GM21619 (cell line): ENCODE results near the gene HORMAD2.

Experiments used
- ATAC-seq: cut with Tn5 transposase; IDR thresholded peaks from one replicate; pipeline ENCODE4 v1.9.1; 2021; ENCODE audit not compliant: unreplicated experiment

Gene HORMAD2

DNA sequence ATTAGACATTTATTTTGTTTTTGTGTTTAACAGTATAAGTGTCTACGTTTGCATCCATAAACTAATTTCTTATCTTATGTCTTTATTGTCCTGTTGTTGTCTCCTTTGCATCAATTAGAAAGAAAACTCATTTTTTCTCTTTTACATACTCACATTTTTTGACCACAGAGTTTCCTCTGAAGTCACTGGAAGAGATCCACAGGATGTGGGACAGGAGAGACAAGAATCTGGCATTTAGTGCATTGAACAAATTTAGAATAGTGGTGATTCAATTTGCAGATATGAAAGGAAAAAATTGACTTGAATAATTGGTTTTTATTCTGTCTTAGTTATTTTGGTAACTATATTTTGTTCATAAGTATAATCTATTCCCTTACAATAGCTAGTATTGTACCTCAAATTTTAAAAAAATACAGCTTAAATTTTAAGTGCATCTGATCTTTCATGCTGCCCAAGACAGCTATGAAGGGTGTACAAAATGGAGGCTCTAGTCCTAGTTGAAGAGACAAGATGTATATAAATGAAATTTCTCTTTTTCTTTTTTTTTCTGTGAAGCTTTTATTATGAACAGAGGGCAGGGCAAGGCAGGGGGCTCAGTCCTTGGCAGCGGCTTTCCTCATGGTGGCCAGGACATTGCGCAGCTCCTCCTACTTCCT, 24.4 kb downstream of the HORMAD2 start:
- ATAC-seq, result no peak

DNA sequence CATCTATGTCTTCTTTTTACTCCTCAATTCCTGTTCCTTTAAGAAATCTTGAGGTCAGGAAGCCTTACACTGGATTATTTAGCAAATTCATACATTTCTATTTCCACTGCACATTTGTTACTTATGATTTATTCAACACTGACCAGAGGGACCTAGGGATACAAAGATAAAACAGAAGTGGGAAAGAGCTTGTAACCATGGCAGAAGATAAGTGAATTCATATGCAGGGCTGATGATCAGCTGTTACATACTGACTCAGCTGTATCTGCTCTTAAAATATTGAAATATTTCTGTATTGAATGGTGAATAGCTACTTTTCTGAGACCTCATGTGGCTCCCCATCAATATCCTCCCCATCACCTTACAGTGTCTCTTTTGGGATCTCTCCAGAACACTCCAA, 25.2 kb downstream of the HORMAD2 start:
- no peak for ATAC-seq

DNA sequence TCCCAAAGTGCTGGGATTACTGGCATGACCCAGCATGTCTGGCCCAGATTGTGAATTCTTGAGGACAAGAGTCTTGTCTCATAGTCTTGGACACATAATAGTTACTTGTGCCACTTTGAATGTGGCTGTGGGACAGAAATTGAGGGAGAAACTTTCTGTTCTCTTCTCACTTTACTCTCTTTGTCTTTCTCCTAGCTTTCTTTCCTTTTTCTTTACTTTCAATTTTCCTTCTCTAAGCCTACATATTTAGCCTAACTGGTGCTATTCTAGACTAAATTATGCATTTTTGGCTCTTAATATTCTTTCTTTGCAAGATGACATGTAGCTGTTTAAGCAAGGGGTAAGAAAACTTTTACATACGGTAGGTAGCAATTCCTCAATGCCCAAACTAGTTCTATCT, 33.2 kb downstream of the HORMAD2 start:
- ATAC-seq, result no peak

DNA sequence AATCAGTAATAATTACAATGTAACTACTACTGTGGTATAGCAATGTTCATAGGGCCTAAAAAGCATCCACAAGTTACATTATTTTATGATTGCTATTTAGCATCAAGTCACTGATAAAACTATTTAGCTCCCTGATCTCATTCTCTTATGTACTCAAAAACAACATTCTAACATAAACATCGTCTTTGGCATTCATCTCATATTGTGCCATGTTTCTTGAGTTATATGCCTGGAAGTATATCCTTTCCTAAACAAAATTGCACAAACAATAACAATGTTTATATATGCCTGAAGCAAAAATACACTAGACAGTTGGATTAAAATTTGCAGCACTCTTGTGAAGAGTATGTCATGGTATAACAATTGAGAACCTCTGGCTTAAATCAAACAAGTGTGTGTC, 34.1 kb downstream of the HORMAD2 start:
- ATAC-seq, result no peak

DNA sequence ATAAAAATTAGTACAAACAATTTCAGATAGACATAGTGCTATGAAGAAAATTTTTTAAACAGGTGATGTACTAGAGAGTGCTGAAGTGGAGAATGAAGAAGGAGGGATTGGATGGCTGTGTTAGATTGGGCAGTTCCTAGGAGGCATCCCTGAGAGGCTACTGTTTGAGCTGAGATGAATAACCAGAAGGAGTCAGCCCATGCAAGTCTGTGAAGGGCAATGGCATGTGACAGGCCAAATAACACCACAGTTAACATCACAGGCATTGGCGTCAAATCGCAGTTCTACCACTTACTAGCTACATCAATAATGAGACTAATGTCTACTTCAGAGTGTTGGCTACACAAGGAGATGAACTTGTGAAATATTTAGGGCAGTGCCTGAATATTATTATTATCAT, 35.4 kb downstream of the HORMAD2 start:
- no peak for ATAC-seq

DNA sequence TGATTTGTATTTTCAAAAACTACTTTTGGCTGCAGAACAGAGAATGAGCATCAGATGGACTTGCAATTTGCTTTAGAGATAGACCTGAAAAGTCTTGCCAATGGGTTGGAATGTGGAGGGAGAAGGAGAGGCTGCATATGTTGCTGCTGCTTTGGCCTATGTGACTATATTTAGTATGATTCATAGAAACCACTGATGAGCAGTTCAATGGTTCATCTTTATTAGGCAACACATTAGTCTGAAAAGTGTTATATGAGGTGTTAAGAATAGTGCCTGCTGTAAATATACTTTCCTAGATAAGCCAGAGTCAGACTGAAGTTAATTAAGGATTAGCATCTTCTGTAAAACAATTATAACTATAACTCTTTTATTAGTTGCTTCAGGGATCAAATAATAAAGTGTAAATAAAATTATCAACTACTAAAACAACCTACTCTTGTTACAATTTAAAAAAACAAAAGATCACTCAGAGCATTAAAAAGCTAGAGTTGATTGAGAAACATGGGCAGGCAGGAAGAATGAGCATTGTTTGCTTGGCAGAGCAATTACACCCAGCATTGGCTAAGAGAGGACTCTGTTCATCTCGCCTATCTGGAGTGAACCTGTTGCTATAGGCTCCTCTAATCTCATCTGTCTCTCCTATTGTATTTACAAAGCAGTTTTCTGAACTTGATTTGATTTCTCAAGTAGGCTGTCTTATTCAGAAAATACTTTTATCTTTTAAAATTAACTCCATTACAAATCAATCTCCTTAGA, 36.3 kb downstream of the HORMAD2 start:
- no peak for ATAC-seq

DNA sequence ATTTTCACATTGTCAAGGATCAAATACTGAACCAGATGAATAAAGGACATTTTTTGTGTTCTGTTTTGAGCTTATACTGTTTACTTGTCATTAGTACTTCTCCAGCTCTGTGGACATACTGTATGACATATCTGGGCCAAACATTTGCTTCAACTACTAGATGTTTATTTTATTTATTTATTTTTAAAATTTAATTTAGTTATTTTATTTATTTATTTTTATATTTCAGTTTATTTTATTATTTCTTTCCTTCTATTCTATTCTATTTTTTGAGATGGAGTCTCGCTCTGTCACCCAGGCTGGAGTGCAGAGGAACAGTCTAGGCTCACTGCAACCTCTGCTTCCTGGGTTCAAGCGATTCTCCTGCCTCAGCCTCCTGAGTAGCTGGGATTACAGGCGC, 37.0 kb downstream of the HORMAD2 start:
- no peak for ATAC-seq

DNA sequence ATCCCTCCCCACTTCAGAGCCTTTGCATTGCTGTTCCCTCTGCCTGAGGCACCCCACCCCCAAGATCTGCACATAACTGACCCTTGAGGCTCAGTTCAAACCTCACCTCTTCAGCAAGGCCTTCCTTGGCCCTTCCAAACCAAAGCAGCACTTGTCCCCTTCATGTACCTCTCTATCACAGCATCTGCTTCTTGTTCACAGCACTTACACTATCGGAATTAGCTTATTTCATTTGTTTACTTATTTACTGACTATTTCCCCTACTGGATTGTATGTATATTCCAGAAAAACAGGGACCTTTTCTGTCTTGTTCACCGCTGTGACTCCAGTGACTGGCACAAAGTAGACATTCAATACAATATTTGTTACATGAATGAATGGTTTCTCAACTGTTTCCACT, 38.0 kb downstream of the HORMAD2 start:
- ATAC-seq, result no peak

DNA sequence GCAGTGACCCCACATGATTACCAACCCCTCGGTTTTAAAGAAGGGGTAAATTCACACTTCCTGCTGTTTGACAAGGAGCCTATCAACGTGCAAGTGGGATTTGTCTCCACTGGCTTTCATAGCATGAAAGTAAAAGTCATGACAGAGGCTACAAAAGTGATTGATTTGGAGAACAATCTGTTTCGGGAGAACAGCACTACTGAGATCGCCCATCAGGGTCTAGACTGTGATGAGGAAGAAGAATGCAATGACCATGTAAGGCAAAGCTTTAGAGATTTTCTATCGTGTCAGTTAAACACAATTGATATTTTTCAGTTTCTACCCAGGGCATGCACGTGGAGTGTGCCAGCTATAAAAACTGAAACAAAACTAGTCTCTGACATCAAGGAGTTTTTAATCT, 41.7 kb downstream of the HORMAD2 start:
- ATAC-seq, result no peak

DNA sequence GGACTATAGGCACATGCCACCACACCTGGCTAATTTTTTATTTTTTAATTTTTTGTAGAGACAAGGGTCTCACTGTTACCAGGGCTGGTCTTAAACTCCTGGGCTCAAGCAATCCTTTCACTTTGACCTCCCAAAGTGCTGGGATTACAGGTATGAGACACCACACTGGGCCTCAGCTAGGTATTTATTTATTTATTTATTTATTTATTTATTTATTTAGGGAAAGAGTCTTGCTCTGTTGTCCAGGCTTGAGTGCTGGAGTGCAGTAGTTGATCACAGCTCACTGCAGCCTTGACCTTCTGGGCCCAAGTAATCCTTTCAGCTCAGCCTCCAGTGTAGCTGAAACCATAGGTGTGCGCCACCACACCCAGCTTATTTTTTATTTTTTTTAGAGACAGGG, 43.2 kb downstream of the HORMAD2 start:
- no peak for ATAC-seq

DNA sequence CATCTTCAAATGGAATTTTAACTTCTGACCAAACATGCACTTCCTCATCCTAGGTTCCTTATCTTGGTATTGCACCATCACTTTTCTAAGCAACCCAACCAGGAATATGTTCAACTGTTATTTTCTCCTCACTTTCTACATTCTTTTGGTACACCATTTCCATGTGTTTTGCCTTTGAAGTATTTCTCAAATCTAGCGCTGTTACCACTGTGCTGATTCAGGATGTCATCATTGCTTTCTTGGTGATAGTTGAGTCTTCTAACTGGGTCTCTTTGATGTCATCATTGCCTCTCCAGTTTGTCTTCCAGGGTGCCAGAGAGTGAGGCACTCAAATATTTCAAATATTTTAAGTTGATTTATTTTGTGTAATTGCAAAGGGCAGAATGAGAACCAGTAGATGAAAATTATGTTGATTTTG, 47.5 kb downstream of the HORMAD2 start:
- ATAC-seq, result no peak

DNA sequence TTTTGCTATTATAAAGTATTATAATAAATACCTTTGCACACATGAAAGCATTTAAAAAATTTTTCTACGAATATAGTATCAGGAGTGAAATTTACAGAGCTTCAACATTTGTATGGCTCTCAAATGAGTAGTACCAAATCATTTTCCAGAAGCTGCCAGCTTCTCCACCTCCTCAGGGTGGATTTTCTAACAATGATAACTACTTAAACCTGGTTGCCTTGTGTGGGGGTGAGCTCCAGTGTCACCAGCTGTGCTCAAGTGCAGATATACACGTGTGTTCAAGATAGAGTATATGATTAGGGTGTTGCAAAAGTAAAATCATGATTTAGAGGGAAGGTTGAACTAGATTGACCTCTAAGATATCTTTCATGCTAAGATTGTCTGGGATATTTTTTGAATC, 48.2 kb downstream of the HORMAD2 start:
- ATAC-seq, result no peak

DNA sequence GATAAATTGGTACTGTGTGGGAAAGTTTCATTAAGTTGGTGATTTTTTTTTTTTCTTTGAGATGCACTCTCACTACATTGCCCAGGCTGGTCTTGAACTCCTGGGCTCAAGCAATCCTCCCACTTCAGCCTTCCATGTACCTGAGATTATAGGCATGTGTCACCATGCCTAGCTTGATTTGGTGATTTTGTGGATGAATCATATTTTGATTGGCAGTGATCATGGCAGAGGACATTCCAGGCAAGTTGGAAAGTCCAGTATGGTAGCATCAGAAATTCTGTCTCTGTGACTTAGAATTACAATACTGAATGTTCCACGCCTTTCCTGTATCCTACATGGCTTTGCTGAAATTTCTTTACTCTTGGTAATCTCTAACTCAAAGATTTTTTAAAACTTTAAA, 49.4 kb downstream of the HORMAD2 start:
- ATAC-seq, result no peak

DNA sequence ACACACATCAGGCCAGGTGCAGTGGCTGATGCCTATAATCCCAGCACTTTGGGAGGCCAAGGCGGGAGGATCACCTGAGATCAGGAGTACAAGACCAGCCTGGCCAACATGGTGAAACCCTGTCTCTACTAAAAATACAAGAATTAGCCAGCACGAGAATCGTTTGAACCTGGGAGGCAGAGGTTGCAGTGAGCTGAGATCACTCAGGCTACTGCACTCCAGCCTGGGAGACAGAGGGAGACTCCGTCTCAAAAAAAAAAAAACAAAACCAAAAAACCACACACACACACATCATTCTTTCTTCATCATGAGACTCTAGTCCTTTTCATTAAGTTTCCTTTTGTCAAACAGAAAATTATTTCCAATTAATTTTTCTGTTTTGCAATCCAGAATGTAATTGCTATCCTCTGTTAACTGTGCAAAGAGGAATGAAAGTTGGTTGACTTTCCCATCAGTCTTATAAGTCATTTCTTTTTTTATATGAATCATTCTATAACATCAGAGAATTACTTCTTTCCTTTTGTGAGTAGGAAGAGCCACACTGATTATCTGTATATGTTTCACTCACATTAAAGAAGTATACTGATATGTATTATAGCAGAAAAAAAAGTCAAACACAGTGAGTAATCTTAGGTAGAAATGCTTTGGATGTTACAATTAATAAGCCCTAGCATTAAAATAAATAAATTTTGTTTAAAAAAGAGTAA, 52.2 kb downstream of the HORMAD2 start:
- ATAC-seq, result no peak

DNA sequence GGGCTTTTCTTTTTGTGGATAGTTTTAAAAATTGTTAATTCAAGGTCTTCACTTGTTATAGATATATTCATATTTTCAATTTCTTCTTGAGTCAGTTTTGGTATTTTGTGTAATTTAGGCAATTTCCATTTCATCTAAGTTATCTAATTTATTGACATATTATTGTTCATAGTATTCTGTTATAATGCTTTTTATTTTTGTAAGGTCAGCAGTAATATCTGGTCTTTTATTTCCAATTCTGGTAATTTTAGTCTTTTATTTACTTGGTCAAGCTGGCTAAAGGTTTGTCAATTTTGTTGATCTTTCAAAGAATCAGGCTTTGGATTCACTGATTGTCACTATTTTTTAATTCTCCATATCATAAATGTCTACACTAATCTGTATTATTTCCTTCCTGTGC, 60.1 kb downstream of the HORMAD2 start:
- ATAC-seq, result no peak

DNA sequence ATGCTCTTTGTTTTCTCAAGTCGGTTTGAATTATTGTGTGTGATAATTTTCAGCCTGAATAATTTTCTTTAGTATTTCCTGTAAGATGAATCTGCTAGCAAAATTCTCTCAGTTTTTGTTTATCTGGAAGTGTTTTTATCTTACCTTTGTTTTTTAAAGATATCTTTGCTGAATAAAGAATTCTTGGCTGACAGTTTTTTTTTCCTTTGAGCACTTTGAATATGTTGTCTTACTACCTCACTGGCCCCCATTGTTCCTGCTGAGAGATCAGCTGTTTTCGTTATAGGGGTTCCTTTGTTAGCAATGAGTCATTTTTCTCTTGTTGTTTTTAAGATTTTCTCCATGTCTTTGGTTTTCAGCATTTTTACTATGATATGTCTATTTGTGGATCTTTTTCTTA, 63.0 kb downstream of the HORMAD2 start:
- ATAC-seq, result no peak

DNA sequence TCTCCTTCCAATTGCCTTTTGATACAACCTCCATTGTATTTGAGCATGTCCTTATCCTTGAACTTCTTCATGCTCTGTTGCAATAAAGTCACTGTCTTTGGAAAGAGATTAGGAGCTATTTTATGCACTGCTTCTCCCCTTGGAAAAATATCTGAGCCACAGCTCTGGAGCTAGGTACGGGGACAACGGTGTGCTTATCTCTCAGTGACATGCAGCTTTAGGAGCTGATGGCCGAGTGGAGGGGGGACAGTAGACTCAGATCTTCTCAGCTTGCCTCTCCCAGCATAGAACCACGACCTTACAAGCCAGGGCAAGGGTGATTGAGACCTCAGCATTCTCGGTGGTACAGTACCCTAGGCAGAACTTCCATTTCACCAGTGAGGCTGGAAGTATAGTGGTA, 64.1 kb downstream of the HORMAD2 start:
- ATAC-seq, result no peak

DNA sequence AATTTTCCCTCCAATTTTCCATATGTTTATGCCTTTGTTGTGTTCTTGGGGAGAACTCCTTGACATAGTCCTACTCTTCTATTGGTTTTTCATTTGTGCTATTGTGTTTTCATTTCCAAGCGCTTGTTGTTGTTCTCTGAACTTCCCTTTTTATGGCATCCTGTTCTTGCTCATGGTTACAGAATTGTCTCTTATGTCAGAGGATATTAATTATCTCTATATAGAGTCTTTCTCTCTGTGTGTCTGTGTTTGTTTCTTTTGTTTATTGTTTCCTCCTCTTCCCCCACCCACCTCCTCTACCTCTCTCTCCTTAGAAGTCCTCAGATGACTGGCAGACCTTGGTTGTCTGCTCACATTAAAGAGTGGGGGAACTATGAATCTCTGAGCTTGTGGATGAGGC, 69.9 kb downstream of the HORMAD2 start:
- no peak for ATAC-seq

DNA sequence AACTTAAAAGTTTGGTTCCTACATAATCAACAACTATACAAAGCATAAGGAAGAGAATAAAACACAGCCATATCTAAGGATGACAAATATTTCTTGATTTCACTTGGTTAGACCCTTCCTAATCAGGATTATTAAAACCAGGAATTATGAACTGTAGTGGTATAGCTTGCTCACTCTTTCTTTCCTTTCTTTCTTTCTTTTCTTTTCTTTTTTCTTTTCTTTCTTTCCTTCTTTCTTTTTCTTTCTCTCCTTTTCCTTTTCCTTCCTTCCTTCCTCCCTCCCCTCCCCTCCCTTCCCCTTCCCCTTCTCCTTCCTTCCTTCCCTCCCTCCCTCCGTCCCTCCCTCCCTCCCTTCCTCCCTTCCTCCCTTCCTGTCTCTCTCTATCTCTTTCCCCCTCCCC, 78.0 kb downstream of the HORMAD2 start:
- ATAC-seq, result no peak

DNA sequence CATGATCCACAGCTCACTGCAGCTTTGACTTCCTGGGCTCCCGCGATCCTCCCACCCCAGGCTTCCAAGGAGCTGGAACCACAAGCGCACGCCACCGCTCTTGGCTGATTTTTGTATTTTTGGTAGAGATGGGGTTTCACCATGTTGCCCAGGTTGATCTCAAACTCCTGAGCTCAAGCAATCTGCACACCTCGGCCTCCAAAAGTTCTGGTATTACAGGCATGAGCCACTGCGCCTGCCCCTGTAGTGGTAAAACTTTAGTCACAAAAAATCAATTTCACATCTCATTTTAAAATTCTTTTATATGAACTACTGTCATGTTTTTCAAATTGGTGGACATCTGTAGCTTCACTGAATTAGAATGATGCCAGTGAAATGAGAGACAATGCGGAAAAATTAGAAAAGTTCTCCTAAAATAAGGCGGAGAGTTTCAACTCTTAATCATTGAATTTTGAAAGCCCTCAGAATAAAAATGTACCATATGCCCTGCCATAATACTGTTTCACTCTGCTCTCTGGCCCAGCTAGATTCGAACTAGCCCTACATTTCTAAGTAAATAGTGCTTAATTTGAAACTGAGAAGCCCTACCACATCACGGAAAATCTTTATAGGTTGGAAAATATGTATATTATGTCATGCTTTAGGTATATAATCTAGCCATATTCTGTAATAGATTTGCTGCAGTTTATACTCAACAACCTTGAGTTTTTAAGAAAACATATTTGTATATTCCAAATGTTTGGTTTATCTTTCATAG, 78.7 kb downstream of the HORMAD2 start:
- ATAC-seq, result no peak

DNA sequence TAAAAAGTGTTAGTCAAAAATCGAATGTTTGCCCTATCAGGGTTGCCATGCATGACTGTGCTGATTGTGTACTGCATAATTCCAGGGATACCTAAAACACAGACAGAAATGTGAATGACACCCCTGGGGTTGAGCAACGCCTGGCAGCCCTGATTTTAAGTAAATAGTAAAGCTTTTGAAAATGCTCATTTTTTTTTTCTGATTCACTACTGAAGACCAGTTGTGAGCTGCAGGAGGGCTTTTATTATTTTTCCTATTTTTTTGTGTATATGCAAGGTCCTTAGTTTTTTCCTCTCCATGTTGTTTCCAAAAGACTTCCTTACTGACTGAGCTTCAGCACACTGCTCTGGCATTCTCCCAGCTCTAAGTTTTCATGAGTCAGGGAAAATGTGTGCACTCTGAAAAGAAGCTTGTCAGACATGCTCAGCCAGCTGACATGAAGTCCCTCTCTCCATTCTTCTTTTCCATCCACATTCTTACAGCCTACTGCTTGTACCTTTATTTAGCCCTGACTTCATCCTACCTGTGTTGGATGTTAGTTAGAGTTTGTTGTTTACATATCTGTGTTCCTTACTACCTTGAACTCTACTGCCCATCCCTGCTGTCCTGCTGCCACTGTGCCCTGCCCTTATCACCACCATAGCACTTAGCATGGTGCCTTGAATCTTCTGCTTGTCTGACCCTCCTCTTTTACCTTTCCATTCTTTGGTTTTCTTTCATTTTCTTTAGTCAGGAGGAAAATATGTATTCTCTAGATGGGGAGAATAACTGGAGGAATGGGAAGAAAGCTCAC, 79.5 kb downstream of the HORMAD2 start:
- ATAC-seq, result no peak
